SIG-M5 treated with dmso at 0.1 percent for 504 hours (cell line): ENCODE data around the gene TRMT2A.

ENCODE experiments used
- DNase-seq: peaks from one replicate; lab custom pipeline; 2025; ENCODE audit not compliant: unreplicated experiment; lab: John Stamatoyannopoulos, UW

Gene TRMT2A

DNA sequence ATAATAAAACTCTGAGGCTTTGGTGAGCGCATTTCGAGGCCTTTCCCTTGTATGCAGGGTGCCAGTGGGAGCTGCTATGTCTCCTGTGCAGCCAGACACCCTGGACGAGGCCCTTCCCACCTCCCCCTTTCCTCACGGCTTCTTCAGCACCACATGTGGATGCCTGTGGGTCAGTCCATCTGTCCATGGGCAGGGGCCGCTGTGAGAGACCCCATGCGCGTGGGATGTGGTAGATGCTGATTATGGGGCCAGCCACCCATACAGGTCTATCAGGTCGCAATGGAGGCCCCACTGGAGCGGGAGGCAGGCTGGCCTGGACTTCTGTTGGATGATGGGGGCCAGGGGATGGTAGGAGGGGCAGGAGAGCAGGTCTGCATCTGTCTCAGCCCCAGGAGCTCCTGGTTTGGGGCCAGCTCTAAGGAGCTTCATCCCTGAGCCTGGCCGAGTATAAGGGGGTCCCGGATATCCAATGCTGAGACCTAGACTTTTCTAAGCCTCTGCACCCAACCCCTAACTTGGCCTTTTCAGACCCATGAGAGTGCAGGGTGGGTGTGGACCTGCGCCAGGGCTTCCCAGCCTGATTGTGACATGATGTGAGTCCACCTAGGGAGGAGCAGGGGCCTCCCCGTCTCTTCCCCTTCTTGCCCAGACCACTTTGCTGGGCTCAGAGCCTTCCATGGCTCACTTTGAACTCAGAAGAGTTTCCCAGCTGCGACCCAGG is 51.0 kb downstream of the TRMT2A start:
- DNase-seq: no peak

DNA sequence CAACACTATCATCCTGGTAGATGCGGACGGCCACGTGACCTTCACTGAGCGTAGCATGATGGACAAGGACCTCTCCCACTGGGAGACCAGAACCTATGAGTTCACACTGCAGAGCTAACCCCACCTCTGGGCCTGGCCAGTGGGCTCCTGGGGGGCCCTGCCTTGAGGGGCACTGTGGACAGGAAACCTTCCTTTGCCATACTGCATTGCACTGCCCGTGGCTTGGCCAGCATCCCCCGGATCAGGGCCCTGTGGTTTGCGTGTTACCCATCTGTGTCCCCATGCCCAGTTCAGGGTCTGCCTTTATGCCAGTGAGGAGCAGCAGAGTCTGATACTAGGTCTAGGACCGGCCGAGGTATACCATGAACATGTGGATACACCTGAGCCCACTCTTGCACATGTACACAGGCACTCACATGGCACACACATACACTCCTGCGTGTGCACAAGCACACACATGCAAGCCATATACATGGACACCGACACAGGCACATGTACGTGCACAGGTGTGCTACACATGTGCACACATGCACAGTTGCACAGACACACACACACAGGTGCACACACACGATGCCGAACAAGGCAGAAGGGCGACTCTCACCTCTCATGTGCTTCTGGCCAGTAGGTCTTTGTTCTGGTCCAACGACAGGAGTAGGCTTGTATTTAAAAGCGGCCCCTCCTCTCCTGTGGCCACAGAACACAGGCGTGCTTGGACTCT is 52.3 kb downstream of the TRMT2A start:
- DNase-seq: no peak

DNA sequence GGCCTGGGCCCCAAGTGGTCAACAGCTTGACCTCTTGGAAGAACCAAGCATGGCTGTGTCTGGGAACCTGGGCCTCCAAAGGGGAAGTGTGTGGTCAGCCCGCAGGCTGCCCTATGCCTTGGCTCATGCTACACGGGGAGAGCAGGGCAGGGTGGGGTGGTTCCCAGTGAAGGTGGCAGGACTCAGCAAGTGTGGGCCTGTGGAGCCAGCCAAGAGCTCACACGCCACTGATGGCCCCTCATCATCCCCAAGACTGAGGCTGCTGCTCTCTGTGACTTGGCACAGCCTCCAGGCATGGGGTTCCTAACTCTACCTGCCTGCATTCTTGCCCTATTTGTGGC is 52.9 kb downstream of the TRMT2A start:
- DNase-seq: no peak

DNA sequence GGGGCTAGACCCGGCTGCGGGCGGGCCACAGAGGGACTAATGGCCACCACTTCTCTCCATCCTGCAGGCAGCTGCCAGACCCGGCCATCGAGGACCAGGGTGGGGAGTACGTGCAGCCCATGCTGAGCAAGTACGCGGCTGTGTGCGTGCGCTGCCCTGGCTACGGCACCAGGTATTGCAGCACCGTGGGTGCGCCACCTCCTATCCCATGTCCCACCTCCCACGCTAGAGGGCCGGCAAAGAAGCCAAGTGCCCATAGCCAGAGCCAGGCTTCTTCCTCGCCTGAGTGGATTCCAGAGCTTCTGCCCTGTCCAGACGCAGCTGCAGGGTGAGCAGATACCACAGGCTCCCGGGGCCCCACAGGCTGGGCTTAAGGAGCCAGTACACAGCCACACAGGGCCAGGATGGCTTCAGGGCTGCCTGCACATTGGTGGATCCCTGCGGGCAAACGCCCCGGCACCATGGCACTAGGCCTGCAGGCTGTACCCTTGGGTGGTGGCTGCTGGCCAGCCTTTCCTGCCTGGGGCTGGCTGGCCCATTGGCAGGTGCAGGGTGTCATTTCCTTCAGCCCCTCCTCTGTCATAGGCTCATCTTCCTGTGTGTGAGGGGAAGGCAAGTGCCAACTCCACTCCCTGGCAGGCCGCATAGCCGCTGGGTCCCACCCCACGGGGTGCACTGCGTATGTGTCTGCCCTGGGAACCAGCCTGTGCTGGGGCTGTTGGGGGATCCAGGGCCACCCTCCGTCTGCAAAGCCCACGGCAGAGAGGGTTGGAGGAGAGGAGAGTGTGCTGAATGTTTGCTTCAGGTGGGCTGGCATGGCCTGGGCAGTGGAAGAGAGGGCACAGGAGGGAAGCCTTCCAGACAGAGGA is 53.5 kb downstream of the TRMT2A start:
- no peak for DNase-seq

DNA sequence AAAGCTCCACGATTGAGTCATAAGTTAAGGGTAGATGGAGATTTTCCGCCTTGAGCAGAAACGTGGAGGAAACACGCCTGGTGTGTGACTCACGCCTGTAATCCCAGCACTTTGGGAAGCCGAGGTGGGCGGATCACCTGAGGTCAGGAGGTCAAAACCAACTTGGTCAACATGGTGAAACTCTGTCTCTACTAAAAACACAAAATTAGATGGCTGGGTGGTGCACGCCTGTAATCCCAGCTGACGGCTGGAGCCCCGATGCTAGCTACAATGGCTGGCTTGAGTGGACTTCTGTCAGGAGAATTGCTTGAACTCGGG is 54.3 kb downstream of the TRMT2A start:
- DNase-seq: no peak

DNA sequence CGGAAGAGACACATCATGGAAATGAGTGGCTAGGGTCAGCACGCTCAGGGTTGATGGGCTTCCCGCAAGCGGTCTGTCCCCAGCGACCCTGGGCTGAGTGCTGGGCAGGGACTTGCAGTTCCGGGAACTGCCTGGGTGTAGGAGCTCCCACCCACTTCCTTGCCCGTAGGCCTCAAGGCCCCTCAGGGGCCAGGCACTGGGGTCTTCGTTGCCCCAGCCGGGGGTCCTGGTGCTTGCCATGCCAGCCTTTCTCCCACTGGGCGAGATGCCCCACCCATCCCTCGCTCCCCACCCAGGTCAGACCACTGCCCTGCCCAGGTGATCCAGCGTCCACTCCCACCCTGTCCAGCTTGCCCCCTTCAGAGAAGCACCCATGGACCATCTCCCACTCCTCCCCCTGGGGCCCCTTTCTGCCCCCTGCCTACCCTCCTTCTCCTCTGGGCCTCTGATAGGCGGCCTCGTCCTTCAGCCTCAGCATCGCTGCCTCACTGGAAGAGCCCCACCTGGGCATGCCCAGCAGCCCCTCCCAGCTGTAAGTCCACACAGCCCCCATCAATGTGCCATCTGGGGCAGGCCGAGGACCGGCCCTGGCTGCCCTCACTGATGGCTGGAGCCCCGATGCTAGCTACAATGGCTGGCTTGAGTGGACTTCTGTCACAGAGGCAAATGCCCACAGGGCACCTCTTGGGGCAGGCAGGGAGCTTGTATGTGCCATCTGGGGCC is 54.8 kb downstream of the TRMT2A start:
- DNase-seq: no peak
